ENCODE measurements around the gene PLK5. TPM values are rescaled to one million over a fixed set of nuclear protein-coding genes. Genes with fewer than 3 reads are reported as not detected.
A peak's percentile ranks its signal among the peaks of the same experiment; 100 is the strongest.

PLK5 gene
- total RNA-seq, 1 experiment from 2014 or later: 1.4 TPM

GRCh38 chr19:1507763-1508506 is 15.9 kb upstream of the PLK5 start (continued):
- TF ChIP-seq ZMAT4 (CRISPR knock-in tag; IDR thresholded peaks at IDR 0.05): no peak
- TF ChIP-seq ZSCAN18 (CRISPR knock-in tag; IDR thresholded peaks at IDR 0.05): no peak
- no peak for TF ChIP-seq ZNF512 (CRISPR knock-in tag; IDR thresholded peaks at IDR 0.05; ENCODE audit: borderline replicate concordance)
- 0 out of 2 replicates have a peak, but pooled peaks have one; percentile 5 for TF ChIP-seq FOXP4 (CRISPR knock-in tag; IDR thresholded peaks at IDR 0.05)
- no peak for TF ChIP-seq RORB (CRISPR knock-in tag; IDR thresholded peaks at IDR 0.05)
- TF ChIP-seq ZNF532 (CRISPR knock-in tag; IDR thresholded peaks at IDR 0.05; ENCODE audit: borderline replicate concordance): no peak
- TF ChIP-seq MAX (CRISPR knock-in tag; IDR thresholded peaks at IDR 0.05): peak; percentile 80
- no peak for TF ChIP-seq ATF1 (CRISPR knock-in tag; IDR thresholded peaks at IDR 0.05)
- peak; percentile 67; the same call in 1 of the 2 replicates for TF ChIP-seq CREM (CRISPR knock-in tag; IDR thresholded peaks at IDR 0.05)
- TF ChIP-seq USF2 (CRISPR knock-in tag; IDR thresholded peaks at IDR 0.05): peak; percentile 29; the same call in 1 of the 2 replicates
- TF ChIP-seq HMGA2 (CRISPR knock-in tag; IDR thresholded peaks at IDR 0.05): no peak
- no peak for TF ChIP-seq MXD4 (CRISPR knock-in tag; IDR thresholded peaks at IDR 0.05; ENCODE audit: borderline replicate concordance)
- TF ChIP-seq TEAD1 (CRISPR knock-in tag; IDR thresholded peaks at IDR 0.05): 0 out of 2 replicates have a peak, but pooled peaks have one; percentile 22
- TF ChIP-seq NFYB (CRISPR knock-in tag; conservative IDR thresholded peaks at IDR 0.05; ENCODE audit: low read depth): peak; percentile 98
- TF ChIP-seq ETV6 (CRISPR knock-in tag; IDR thresholded peaks at IDR 0.05): peak; percentile 37; the same call in 1 of the 2 replicates
- TF ChIP-seq ZBTB21 (CRISPR knock-in tag; IDR thresholded peaks at IDR 0.05; ENCODE audit: borderline replicate concordance): 0 out of 2 replicates have a peak, but pooled peaks have one; percentile 16
- TF ChIP-seq AFF4 (CRISPR knock-in tag; IDR thresholded peaks at IDR 0.05; ENCODE audit: borderline replicate concordance): no peak
- no peak for TF ChIP-seq AR (CRISPR knock-in tag; IDR thresholded peaks at IDR 0.05)
- no peak for TF ChIP-seq JAZF1 (CRISPR knock-in tag; IDR thresholded peaks at IDR 0.05)
